Subcutaneous adipose tissue (tissue), 4 donors: Measurements from ENCODE around the gene ZNF528. TPM values are rescaled to one million over a fixed set of nuclear protein-coding genes. Genes with fewer than 3 reads are reported as not detected.

Experiments used
- CTCF ChIP-seq: fragments of 450-650 bp; IDR thresholded peaks from one replicate; pipeline ENCODE4 v1.5.1; 2016; ENCODE audit warnings: low read depth, mild to moderate bottlenecking, control low read depth, antibody characterized with exemption, moderate library complexity
- total RNA-seq, 4 donors: library from RNA; depleted of rRNA; stranded (reverse); fragments of >200 nt; gene quantifications; one replicate each; pipeline ENCODE4 v1.1.0, GENCODE V29; 2016

ZNF528 gene
- total RNA-seq: 10 to 100 TPM; 20.7 to 26.8 (median 24.1) TPM

GRCh38 chr19:52397310-52398080 lies at the start of gene ZNF528:
TSS of gene ZNF528 (plus strand) at chr19:52397849. CDS start at chr19:52402014, 4,165 bp downstream.
- no peak for TF ChIP-seq CTCF

- TF ChIP-seq CTCF: no peak
These were observed 46.1 kb upstream of the ZNF528 start for GRCh38 chr19:52351512-52351911.

- TF ChIP-seq CTCF: no peak
These were observed 31.2 kb upstream of the ZNF528 start for GRCh38 chr19:52366414-52366824.

GRCh38 chr19:52369559-52370340 lies 27.9 kb upstream of the ZNF528 start, which contains the start of gene ZNF880:
TSS of gene ZNF880 (plus strand) at chr19:52369923. CDS start at chr19:52369966, 43 bp downstream.
- TF ChIP-seq CTCF: no peak

- no peak for TF ChIP-seq CTCF
These were observed 27.3 kb upstream of the ZNF528 start for GRCh38 chr19:52370341-52370710.

- TF ChIP-seq CTCF: no peak
These were observed 6.5 kb upstream of the ZNF528 start for GRCh38 chr19:52391135-52391534.

- TF ChIP-seq CTCF: no peak
These were observed 412 bp downstream of the ZNF528 start for GRCh38 chr19:52398081-52398441.
